Measurements from ENCODE around the gene METTL24.

Gene METTL24

DNA sequence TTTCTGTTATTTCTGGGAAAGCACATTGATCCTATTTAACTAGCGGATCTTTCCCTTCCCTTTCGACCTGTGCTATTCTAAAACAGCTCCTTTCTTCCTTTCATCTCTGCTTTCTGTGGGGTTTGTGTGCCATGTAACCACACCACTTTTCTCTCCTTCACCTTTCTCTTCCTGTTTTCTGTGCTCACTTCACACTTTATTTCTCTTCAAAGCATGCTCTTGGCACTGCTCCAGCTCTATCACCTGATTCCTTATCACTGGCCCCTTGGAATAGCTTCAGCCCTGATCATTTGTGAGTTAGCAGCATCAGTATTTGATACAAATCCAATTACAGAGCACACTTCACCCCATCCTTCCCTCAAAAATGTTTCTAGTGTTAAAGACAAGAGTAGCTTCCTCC is 8.1 kb upstream of the METTL24 start:
- Histone ChIP-seq H3K27me3 (ENCODE audit: control insufficient read depth, insufficient read depth, low read length) (no peaks in the 10 kb centered on the region), H3K4me2 (ENCODE audit: low read length) (no peak overlapping the region), H3K4me3 (ENCODE audit: low read depth, low read length) (no peak overlapping the region), H3K4me1 (no peaks in the 10 kb centered on the region), H3K27ac (no peak overlapping the region), H3K9me3 (ENCODE audit: control insufficient read depth, low read length) (no peaks in the 10 kb centered on the region), H3K36me3 (ENCODE audit: control insufficient read depth, insufficient read depth, low read length) (no peaks in the 10 kb centered on the region), H3K79me2 (no peaks in the 10 kb centered on the region), H3K9ac (no peak overlapping the region), H2AFZ (no peak overlapping the region)
- TF ChIP-seq, protein P1, sequence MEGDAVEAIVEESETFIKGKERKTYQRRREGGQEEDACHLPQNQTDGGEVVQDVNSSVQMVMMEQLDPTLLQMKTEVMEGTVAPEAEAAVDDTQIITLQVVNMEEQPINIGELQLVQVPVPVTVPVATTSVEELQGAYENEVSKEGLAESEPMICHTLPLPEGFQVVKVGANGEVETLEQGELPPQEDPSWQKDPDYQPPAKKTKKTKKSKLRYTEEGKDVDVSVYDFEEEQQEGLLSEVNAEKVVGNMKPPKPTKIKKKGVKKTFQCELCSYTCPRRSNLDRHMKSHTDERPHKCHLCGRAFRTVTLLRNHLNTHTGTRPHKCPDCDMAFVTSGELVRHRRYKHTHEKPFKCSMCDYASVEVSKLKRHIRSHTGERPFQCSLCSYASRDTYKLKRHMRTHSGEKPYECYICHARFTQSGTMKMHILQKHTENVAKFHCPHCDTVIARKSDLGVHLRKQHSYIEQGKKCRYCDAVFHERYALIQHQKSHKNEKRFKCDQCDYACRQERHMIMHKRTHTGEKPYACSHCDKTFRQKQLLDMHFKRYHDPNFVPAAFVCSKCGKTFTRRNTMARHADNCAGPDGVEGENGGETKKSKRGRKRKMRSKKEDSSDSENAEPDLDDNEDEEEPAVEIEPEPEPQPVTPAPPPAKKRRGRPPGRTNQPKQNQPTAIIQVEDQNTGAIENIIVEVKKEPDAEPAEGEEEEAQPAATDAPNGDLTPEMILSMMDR (IDR thresholded peaks at IDR 0.05): no peak

DNA sequence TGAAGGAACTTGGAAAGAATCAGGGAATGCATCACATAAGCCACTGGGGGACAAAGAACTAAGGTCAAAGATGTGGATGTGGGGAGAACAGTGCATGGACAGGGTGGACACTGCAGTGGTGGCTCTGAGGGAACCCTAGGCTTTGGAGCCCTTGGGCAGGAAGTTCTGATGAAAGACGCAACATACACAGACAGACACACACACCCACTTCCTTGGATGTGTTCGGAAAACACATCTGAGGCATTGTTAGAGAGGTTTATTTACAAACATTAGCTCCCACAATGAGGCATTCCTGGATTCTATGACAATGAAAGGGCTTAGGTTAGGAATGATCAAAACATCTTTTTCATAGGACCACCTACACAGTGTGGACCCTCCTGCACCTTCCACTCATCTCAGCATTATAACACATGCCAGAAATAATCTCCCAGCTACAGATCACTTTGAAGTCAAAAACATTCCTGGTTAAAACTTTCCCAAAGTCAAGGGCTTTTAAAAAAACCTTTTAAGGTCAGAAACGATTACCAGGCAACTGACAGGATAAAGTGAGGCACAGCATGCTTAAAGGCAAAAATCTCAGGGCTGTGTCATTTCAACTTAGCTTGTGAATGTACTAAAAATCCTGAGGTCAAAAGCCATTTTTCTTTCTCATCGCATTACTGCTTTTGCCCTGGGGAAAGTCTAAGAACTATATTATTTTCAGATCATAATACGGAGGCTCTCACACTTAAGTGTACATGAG is 6.4 kb upstream of the METTL24 start:
- Histone ChIP-seq H3K36me3 (ENCODE audit: control insufficient read depth, insufficient read depth, low read length) (no peaks in the 10 kb centered on the region), H3K4me3 (ENCODE audit: low read depth, low read length) (no peak overlapping the region), H3K27me3 (ENCODE audit: control insufficient read depth, insufficient read depth, low read length) (no peaks in the 10 kb centered on the region), H3K9ac (no peak overlapping the region), H3K79me2 (no peaks in the 10 kb centered on the region), H3K9me3 (ENCODE audit: control insufficient read depth, low read length) (no peaks in the 10 kb centered on the region), H3K4me2 (ENCODE audit: low read length) (no peak overlapping the region), H3K4me1 (no peaks in the 10 kb centered on the region), H2AFZ (no peak overlapping the region), H3K27ac (no peak overlapping the region)
- TF ChIP-seq, protein P1 (IDR thresholded peaks at IDR 0.05): no peak

DNA sequence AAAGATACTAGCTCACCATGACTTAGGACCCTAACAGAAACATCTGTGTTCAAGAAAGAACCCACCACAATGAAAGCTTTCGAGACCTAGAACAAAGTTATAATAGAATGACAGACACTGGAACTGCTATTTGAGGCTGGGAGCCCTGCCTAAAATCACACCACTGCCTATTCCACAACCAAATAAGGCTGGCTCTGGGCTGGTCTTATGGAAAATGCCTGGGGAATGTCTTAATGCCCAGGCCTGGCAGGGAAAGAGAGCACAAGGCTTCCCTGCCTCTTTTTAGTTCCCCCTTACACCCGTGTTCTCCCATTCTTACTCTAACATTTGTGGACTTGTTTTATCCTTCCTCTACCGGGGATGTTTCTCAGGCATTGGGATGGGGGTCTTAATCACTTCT is 5.6 kb upstream of the METTL24 start:
- no peaks in the 10 kb centered on the region for H3K79me2 ChIP-seq
- H3K27me3 ChIP-seq (ENCODE audit: control insufficient read depth, insufficient read depth, low read length): no peaks in the 10 kb centered on the region
- H3K4me3 ChIP-seq (ENCODE audit: low read depth, low read length): no peak overlapping the region
- H3K9ac ChIP-seq: no peak overlapping the region
- no peaks in the 10 kb centered on the region for H3K9me3 ChIP-seq (ENCODE audit: control insufficient read depth, low read length)
- TF ChIP-seq, protein P1 (IDR thresholded peaks at IDR 0.05): no peak
- no peak overlapping the region for H3K27ac ChIP-seq
- no peaks in the 10 kb centered on the region for H3K36me3 ChIP-seq (ENCODE audit: control insufficient read depth, insufficient read depth, low read length)
- no peak overlapping the region for H2AFZ ChIP-seq
- no peak overlapping the region for H3K4me2 ChIP-seq (ENCODE audit: low read length)
- H3K4me1 ChIP-seq: no peaks in the 10 kb centered on the region

DNA sequence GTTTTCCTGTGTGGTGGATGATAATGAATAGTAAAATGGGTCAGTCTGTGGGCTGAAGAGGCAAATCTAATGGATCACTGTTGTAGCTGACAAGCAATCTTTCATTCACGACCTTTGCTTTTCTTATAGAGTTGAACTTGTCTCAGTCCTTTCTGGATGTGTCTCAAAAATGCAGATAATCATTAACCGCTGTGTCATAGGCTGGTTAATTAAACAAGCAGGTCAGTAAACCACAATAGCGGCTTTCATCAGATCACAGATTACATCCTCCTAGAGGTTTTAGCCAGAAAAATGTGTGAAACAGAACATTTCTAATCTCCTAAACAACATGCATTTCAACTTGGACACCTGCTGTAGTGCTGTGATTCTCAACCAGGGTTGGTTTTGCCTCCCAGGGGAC is 2.5 kb upstream of the METTL24 start:
- H3K4me2 ChIP-seq (ENCODE audit: low read length): no peak overlapping the region
- H3K36me3 ChIP-seq (ENCODE audit: control insufficient read depth, insufficient read depth, low read length): no peaks in the 10 kb centered on the region
- H2AFZ ChIP-seq: no peak overlapping the region
- H3K27me3 ChIP-seq (ENCODE audit: control insufficient read depth, insufficient read depth, low read length): no peaks in the 10 kb centered on the region
- no peaks in the 10 kb centered on the region for H3K79me2 ChIP-seq
- no peak overlapping the region for H3K27ac ChIP-seq
- H3K9ac ChIP-seq: no peak overlapping the region
- H3K4me3 ChIP-seq (ENCODE audit: low read depth, low read length): no peak overlapping the region
- H3K9me3 ChIP-seq (ENCODE audit: control insufficient read depth, low read length): no peaks in the 10 kb centered on the region
- TF ChIP-seq, protein P1 (IDR thresholded peaks at IDR 0.05): no peak
- no peaks in the 10 kb centered on the region for H3K4me1 ChIP-seq

DNA sequence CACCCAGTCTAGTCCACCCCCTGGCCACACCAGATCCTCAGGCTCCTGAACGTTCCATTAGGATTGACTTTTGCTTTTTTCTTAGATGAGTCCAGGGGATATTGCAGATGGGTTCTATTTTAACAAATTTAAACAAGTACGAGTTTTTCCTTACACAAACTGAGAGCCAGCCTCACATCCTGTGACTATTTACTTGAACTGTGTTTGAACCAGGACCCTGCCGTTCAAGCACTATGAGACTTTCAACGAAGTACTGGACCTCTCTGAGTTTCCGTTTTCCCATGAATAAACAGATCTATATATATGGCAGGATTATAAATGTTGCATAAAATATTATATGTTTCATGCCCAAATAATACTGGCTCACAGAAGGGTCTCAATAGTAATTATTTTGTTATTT is 1.4 kb upstream of the METTL24 start:
- no peaks in the 10 kb centered on the region for H3K27me3 ChIP-seq (ENCODE audit: control insufficient read depth, insufficient read depth, low read length)
- H3K4me1 ChIP-seq: no peaks in the 10 kb centered on the region
- no peaks in the 10 kb centered on the region for H3K79me2 ChIP-seq
- no peak overlapping the region for H3K4me3 ChIP-seq (ENCODE audit: low read depth, low read length)
- H2AFZ ChIP-seq: no peak overlapping the region
- TF ChIP-seq, protein P1 (IDR thresholded peaks at IDR 0.05): no peak
- H3K9me3 ChIP-seq (ENCODE audit: control insufficient read depth, low read length): no peaks in the 10 kb centered on the region
- H3K27ac ChIP-seq: no peak overlapping the region
- H3K36me3 ChIP-seq (ENCODE audit: control insufficient read depth, insufficient read depth, low read length): no peaks in the 10 kb centered on the region
- no peak overlapping the region for H3K9ac ChIP-seq
- H3K4me2 ChIP-seq (ENCODE audit: low read length): no peak overlapping the region

Data from parathyroid adenoma (tissue), 2 donors.